ENCODE results near the gene POLR2E.

- no peak for TF ChIP-seq POLR2A (IDR thresholded peaks at IDR 0.05; ENCODE audit: low read length)
- TF ChIP-seq GATA1 (IDR thresholded peaks at IDR 0.05; ENCODE audit: low read depth, low read length), result no peak
Observed at GRCh38 chr19:1097810-1098176, 2.6 kb upstream of the POLR2E start.
